GM12891 (cell line): ENCODE data around the gene TMEM11.
A peak's percentile ranks its signal among the peaks of the same experiment; 100 is the strongest.

ENCODE experiments used
- DNase-seq: peaks from one replicate; pipeline ENCODE4 v3.0.0; 2011; ENCODE audit warnings: low spot score; ENCODE audit not compliant: insufficient read length
- FAIRE-seq: peaks from 2 replicates; lab custom pipeline; 2011; peaks lifted over from hg19 to GRCh38; lab: Jason Lieb, UNC
- PAX5 ChIP-seq: IDR thresholded peaks from 2 replicates; pipeline ENCODE4 v1.6.1; 2011; ENCODE audit warnings: low read length, moderate library complexity, mild to moderate bottlenecking; ENCODE audit not compliant: insufficient read depth, severe bottlenecking
- POLR2A ChIP-seq: IDR thresholded peaks from 2 replicates; pipeline ENCODE4 v1.6.1; 2011; ENCODE audit warnings: low read depth, low read length, control low read depth
- POLR2AphosphoS5 ChIP-seq: IDR thresholded peaks from 2 replicates; pipeline ENCODE4 v1.6.1; 2011; ENCODE audit warnings: low read depth, low read length, control low read depth
- POU2F2 ChIP-seq: IDR thresholded peaks from 2 replicates; pipeline ENCODE4 v1.6.1; 2011; ENCODE audit warnings: low read depth, mild to moderate bottlenecking, control low read depth, low read length, moderate library complexity
- SPI1 ChIP-seq: IDR thresholded peaks from 2 replicates; pipeline ENCODE4 v1.6.1; 2011; ENCODE audit warnings: low read depth, low read length, control low read depth
- TAF1 ChIP-seq: IDR thresholded peaks from 2 replicates; pipeline ENCODE4 v1.6.1; 2011; ENCODE audit warnings: low read depth, low read length, control low read depth

Gene TMEM11

GRCh38 chr17:21212826-21213637 lies 929 bp downstream of the TMEM11 start:
- no peak for TF ChIP-seq TAF1
- TF ChIP-seq POLR2A: no peak
- TF ChIP-seq SPI1: no peak
- no peak for TF ChIP-seq POU2F2
- no peak for TF ChIP-seq PAX5
- TF ChIP-seq POLR2AphosphoS5: no peak
- FAIRE-seq (no peak), DNase-seq (no peak)

- no peak for DNase-seq
- TF ChIP-seq POLR2AphosphoS5 (no peak), SPI1 (no peak), POU2F2 (no peak), POLR2A (no peak), PAX5 (no peak), TAF1 (no peak)
- FAIRE-seq: peak; percentile 48
Measured at GRCh38 chr17:21211825-21212479, 2.0 kb downstream of the TMEM11 start.

- FAIRE-seq: no peak
- no peak for TF ChIP-seq POLR2A
- TF ChIP-seq POLR2AphosphoS5: no peak
- TF ChIP-seq POU2F2: no peak
- DNase-seq: no peak
Measured at GRCh38 chr17:21210411-21211076, 3.4 kb downstream of the TMEM11 start.

- no peak for TF ChIP-seq PAX5
- DNase-seq (no peak), FAIRE-seq (no peak)
Measured at GRCh38 chr17:21209511-21210175, 4.3 kb downstream of the TMEM11 start.

- DNase-seq (no peak), FAIRE-seq (no peak)
- no peak for TF ChIP-seq POLR2AphosphoS5
- no peak for TF ChIP-seq TAF1
- no peak for TF ChIP-seq PAX5
- TF ChIP-seq POLR2A: no peak
- TF ChIP-seq POU2F2: no peak
- no peak for TF ChIP-seq SPI1
Measured at GRCh38 chr17:21208352-21208751, 5.6 kb downstream of the TMEM11 start.

- DNase-seq (no peak), FAIRE-seq (peak; percentile 9)
- TF ChIP-seq POU2F2 (no peak), SPI1 (no peak), TAF1 (no peak), POLR2AphosphoS5 (no peak), PAX5 (no peak), POLR2A (no peak)
Measured at GRCh38 chr17:21204935-21205334, 9.0 kb downstream of the TMEM11 start.

- no peak for TF ChIP-seq POU2F2
- TF ChIP-seq POLR2A: no peak
- no peak for TF ChIP-seq PAX5
- no peak for TF ChIP-seq POLR2AphosphoS5
- no peak for TF ChIP-seq TAF1
- TF ChIP-seq SPI1: no peak
- no peak for FAIRE-seq
- DNase-seq: no peak
Measured at GRCh38 chr17:21202512-21202911, 11.4 kb downstream of the TMEM11 start.

- no peak for DNase-seq
- no peak for TF ChIP-seq TAF1
- TF ChIP-seq POLR2AphosphoS5: no peak
- no peak for TF ChIP-seq POU2F2
- no peak for TF ChIP-seq PAX5
- no peak for TF ChIP-seq SPI1
- TF ChIP-seq POLR2A: no peak
- FAIRE-seq: no peak
Measured at GRCh38 chr17:21201874-21202273, 12.1 kb downstream of the TMEM11 start.

- no peak for DNase-seq
- TF ChIP-seq POLR2A (no peak), POLR2AphosphoS5 (no peak), POU2F2 (no peak), PAX5 (no peak), SPI1 (no peak), TAF1 (no peak)
- no peak for FAIRE-seq
Measured at GRCh38 chr17:21201298-21201595, 12.7 kb downstream of the TMEM11 start.
